ENCODE results near the gene PTPRT. TPM values are rescaled to one million over a fixed set of nuclear protein-coding genes. Genes with fewer than 3 reads are reported as not detected.

PTPRT gene
- total RNA-seq, 3 donors from 2014 or later: 0.32 to 6.3 (median 4.9) TPM

DNA sequence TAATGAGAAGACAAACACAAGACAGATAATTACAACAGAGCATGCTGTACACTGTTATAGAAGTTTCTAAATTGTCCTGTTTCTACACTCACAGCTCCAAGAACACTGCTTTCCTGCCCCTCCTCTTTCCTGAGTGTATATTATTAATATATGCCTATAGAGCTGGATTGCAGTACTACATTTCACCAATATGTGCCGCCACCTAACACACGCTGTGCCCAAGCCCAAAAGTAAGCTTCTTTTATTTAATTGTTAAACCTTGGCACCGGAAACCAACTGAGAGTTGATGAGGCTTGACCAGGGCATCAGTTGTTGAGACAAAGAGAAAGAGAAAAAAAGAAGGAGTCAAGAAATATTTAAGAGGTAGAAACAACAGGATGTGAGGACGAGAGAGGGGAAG is 16.0 kb upstream of the PTPRT start:
- Histone ChIP-seq H3K4me3 (no peak overlapping the region), H3K4me1 (no peaks in the 10 kb centered on the region), H3K27ac (no peak overlapping the region), H3K27me3 (peaks cover 0 to 8% of the 10 kb centered on the region in 2 donors), H3K36me3 (no peaks in the 10 kb centered on the region), H3K9me3 (no peaks in the 10 kb centered on the region)
- intact Hi-C loops (cut with DNase I; ENCODE audit: low total_unique reads): no loop called here
- TF ChIP-seq POLR2AphosphoS5 (IDR thresholded peaks at IDR 0.05): no peak
- TF ChIP-seq, protein P1, sequence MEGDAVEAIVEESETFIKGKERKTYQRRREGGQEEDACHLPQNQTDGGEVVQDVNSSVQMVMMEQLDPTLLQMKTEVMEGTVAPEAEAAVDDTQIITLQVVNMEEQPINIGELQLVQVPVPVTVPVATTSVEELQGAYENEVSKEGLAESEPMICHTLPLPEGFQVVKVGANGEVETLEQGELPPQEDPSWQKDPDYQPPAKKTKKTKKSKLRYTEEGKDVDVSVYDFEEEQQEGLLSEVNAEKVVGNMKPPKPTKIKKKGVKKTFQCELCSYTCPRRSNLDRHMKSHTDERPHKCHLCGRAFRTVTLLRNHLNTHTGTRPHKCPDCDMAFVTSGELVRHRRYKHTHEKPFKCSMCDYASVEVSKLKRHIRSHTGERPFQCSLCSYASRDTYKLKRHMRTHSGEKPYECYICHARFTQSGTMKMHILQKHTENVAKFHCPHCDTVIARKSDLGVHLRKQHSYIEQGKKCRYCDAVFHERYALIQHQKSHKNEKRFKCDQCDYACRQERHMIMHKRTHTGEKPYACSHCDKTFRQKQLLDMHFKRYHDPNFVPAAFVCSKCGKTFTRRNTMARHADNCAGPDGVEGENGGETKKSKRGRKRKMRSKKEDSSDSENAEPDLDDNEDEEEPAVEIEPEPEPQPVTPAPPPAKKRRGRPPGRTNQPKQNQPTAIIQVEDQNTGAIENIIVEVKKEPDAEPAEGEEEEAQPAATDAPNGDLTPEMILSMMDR (IDR thresholded peaks at IDR 0.05): no peak
- no peak for TF ChIP-seq POLR2A (IDR thresholded peaks at IDR 0.05)
- DNase-seq (ENCODE audit: low spot score in 2 of 2): no peak

- H3K27ac ChIP-seq: no peak overlapping the region
- no peak overlapping the region for H3K4me3 ChIP-seq
- H3K9me3 ChIP-seq: no peaks in the 10 kb centered on the region
- DNase-seq (ENCODE audit: low spot score in 2 of 2): no peak
- TF ChIP-seq, protein P1 (IDR thresholded peaks at IDR 0.05): no peak
- TF ChIP-seq POLR2AphosphoS5 (IDR thresholded peaks at IDR 0.05) (no peak), POLR2A (IDR thresholded peaks at IDR 0.05) (no peak)
- no peaks in the 10 kb centered on the region for H3K4me1 ChIP-seq
- H3K36me3 ChIP-seq: no peaks in the 10 kb centered on the region
- peaks cover 0 to 8% of the 10 kb centered on the region in 2 donors for H3K27me3 ChIP-seq
- intact Hi-C loops (cut with DNase I; ENCODE audit: low total_unique reads): no loop called here
These were observed 12.4 kb upstream of the PTPRT start for GRCh38 chr20:43202100-43202499.

- Histone ChIP-seq H3K27me3 (peaks cover 0 to 8% of the 10 kb centered on the region in 2 donors), H3K9me3 (no peaks in the 10 kb centered on the region), H3K27ac (no peak overlapping the region), H3K4me1 (no peaks in the 10 kb centered on the region), H3K36me3 (no peaks in the 10 kb centered on the region), H3K4me3 (no peak overlapping the region)
- no peak for DNase-seq (ENCODE audit: low spot score in 2 of 2)
- TF ChIP-seq POLR2AphosphoS5 (IDR thresholded peaks at IDR 0.05): no peak
- TF ChIP-seq, protein P1 (IDR thresholded peaks at IDR 0.05): no peak
- no peak for TF ChIP-seq POLR2A (IDR thresholded peaks at IDR 0.05)
- intact Hi-C loops (cut with DNase I; ENCODE audit: low total_unique reads): no loop called here
These were observed 8.9 kb upstream of the PTPRT start for GRCh38 chr20:43198607-43199006.

DNA sequence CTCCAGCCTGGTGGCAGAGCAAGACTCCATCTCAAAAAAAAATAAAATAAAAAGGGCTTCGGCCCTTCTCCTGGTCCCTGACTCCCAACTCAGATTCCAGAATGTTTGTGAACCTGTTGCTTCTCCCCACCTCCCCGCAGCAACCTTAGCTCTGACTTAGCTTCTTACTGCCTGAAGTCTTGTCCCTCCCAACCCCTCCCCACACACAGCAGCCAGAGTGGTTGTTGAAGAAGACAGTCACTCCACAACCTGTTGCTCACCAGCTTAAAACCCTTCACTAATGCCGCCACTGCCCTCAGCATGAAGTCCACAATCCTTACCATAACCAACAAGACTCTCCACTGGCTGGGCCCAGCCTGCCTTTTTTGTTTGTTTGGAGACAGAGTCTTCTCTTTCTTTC is 6.5 kb upstream of the PTPRT start:
- Histone ChIP-seq H3K9me3 (no peaks in the 10 kb centered on the region), H3K4me3 (no peak overlapping the region)

DNA sequence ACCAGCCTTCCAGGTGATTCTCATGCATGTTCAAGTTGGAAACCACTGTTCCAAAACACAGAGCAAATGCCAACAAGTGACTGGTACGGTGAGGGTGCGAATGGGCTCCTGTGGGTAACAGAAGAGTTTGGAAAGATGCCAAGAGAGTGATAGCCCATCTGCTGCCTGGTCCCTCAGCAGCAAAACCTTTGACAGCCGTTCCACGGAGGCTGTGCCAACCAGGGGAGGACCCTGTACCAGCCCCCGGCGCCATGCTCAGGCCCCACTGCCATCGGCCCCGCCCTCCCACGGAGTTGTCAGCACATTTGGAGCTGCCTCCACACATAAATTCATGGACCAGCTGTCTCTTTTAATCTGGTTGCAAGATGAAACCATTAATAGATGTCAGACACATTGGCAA is 4.4 kb upstream of the PTPRT start:
- TF ChIP-seq, protein P1 (IDR thresholded peaks at IDR 0.05): no peak
- TF ChIP-seq POLR2AphosphoS5 (IDR thresholded peaks at IDR 0.05) (no peak), POLR2A (IDR thresholded peaks at IDR 0.05) (no peak)
- DNase-seq (ENCODE audit: low spot score in 2 of 2): no peak

More for the DNA sequence above, 6.5 kb upstream of the PTPRT start:
- no peaks in the 10 kb centered on the region for H3K36me3 ChIP-seq
- DNase-seq (ENCODE audit: low spot score in 2 of 2): no peak
- H3K27me3 ChIP-seq: peaks cover 0 to 13% of the 10 kb centered on the region in 2 donors
- H3K27ac ChIP-seq: no peak overlapping the region
- no peaks in the 10 kb centered on the region for H3K4me1 ChIP-seq
- TF ChIP-seq, protein P1 (IDR thresholded peaks at IDR 0.05): no peak
- no peak for TF ChIP-seq POLR2A (IDR thresholded peaks at IDR 0.05)
- TF ChIP-seq POLR2AphosphoS5 (IDR thresholded peaks at IDR 0.05): no peak
- intact Hi-C loops (cut with DNase I; ENCODE audit: low total_unique reads): loop anchor here (2.0 kb wide), 1 partner anchor 71 kb away; no protein-coding TSS in a partner anchor

More for the DNA sequence above, 4.4 kb upstream of the PTPRT start:
- Histone ChIP-seq H3K4me1 (no peaks in the 10 kb centered on the region), H3K27me3 (peaks cover 0 to 30% of the 10 kb centered on the region in 2 donors), H3K9me3 (no peaks in the 10 kb centered on the region), H3K36me3 (no peaks in the 10 kb centered on the region), H3K27ac (no peak overlapping the region), H3K4me3 (no peak overlapping the region)
- intact Hi-C loops (cut with DNase I; ENCODE audit: low total_unique reads): no loop called here

Data from breast epithelium (tissue), 4 donors.